IMR-90 (cell line): ENCODE measurements around the gene ZNF524. TPM values are rescaled to one million over a fixed set of nuclear protein-coding genes. Genes with fewer than 3 reads are reported as not detected.

Experiments used
- ATAC-seq: fragments of 200-7000 bp; cut with Tn5 transposase; 2 replicates; pipeline ENCODE4 v1.9.1; 2020; ENCODE audit warnings: low read depth, mild to moderate bottlenecking, moderate library complexity
- BruUV-seq: library from RNA; stranded (reverse); fragments of 400-500 nt; replicated peaks from 2 replicates; lab custom pipeline; 2021; lab: Mats Ljungman, UMichigan
- CTCF ChIA-PET: fragments of 300-600 bp; formaldehyde crosslinking; extraction: SDS; loops from one replicate; lab custom pipeline; 2021; ENCODE audit warnings: antibody characterized with exemption; lab: Yijun Ruan, JAX
- POLR2A ChIA-PET: fragments of 300-600 bp; sonication (Branson Sonifier 250); formaldehyde crosslinking; loops from one replicate; lab custom pipeline; 2022; ENCODE audit warnings: antibody characterized with exemption; ENCODE audit not compliant: unreplicated experiment; lab: Charles Lee
- DNase-seq: peaks from one replicate; pipeline ENCODE4 v3.0.0; 2013
- H2AFZ ChIP-seq: replicated peaks from 2 replicates; pipeline ENCODE3; 2013; ENCODE audit warnings: low read length, mild to moderate bottlenecking; ENCODE audit not compliant: poor library complexity
- H2AK5ac ChIP-seq: 2 replicates; pipeline ENCODE4 v1.6.1; 2013; ENCODE audit warnings: low read depth, low read length, inconsistent platforms
- H2AK9ac ChIP-seq: replicated peaks from 2 replicates; pipeline ENCODE3; 2013; ENCODE audit warnings: mild to moderate bottlenecking, low read depth, low read length, moderate library complexity; ENCODE audit not compliant: poor library complexity
- H2BK120ac ChIP-seq: 2 replicates; pipeline ENCODE4 v1.6.1; 2013; ENCODE audit warnings: low read depth, low read length, inconsistent platforms
- H2BK15ac ChIP-seq: 3 replicates; pipeline ENCODE4 v1.6.1; 2013; ENCODE audit warnings: low read depth, low read length, inconsistent platforms
- H2BK20ac ChIP-seq: 2 replicates; pipeline ENCODE4 v1.6.1; 2013; ENCODE audit warnings: low read depth, mild to moderate bottlenecking, inconsistent platforms, low read length, moderate library complexity
- H2BK5ac ChIP-seq: 2 replicates; pipeline ENCODE4 v1.6.1; 2013; ENCODE audit warnings: mild to moderate bottlenecking, low read depth, low read length, inconsistent platforms; ENCODE audit not compliant: poor library complexity, severe bottlenecking
- H3K14ac ChIP-seq: replicated peaks from 2 replicates; pipeline ENCODE4 v1.6.1; 2013; ENCODE audit warnings: low read depth, low read length, inconsistent platforms
- H3K18ac ChIP-seq: 2 replicates; pipeline ENCODE4 v1.6.1; 2013; ENCODE audit warnings: low read depth, low read length, control low read depth
- H3K23ac ChIP-seq: 2 replicates; pipeline ENCODE4 v1.6.1; 2013; ENCODE audit warnings: low read depth, low read length, inconsistent platforms
- H3K27ac ChIP-seq: 2 replicates; pipeline ENCODE4 v1.5.1; 2013; ENCODE audit warnings: mild to moderate bottlenecking, control low read depth, low read length; ENCODE audit not compliant: insufficient read depth
- H3K27me3 ChIP-seq: 2 replicates; pipeline ENCODE4 v1.6.1; 2013; ENCODE audit warnings: low read length; ENCODE audit not compliant: control insufficient read depth, insufficient read depth
- H3K36me3 ChIP-seq: 2 replicates; pipeline ENCODE4 v1.6.1; 2013; ENCODE audit warnings: low read length, mixed read lengths; ENCODE audit not compliant: control insufficient read depth, insufficient read depth
- H3K4ac ChIP-seq: 2 replicates; pipeline ENCODE4 v1.6.1; 2013; ENCODE audit warnings: low read depth, low read length, inconsistent platforms
- H3K4me1 ChIP-seq: 2 replicates; pipeline ENCODE4 v1.6.1; 2013; ENCODE audit warnings: low read length, mixed read lengths; ENCODE audit not compliant: control insufficient read depth, insufficient read depth
- H3K4me2 ChIP-seq: 2 replicates; pipeline ENCODE4 v1.6.1; 2013; ENCODE audit warnings: low read depth, mild to moderate bottlenecking, control low read depth, low read length, moderate library complexity
- H3K4me3 ChIP-seq: 2 replicates; pipeline ENCODE4 v1.5.1; 2013; ENCODE audit warnings: low read depth, mild to moderate bottlenecking, control low read depth, low read length, moderate library complexity; ENCODE audit not compliant: insufficient read depth
- H3K56ac ChIP-seq: 2 replicates; pipeline ENCODE4 v1.6.1; 2013; ENCODE audit warnings: low read length, inconsistent platforms; ENCODE audit not compliant: insufficient read depth; ENCODE audit errors: extremely low read depth
- H3K79me1 ChIP-seq, 2 experiments: 2 replicates each; pipeline ENCODE4 v1.6.1; 2013; ENCODE audit warnings: low read length in 2 of 2, inconsistent platforms in 1 of 2, low read depth in 1 of 2
- H3K9ac ChIP-seq: 2 replicates; pipeline ENCODE4 v1.6.1; 2013; ENCODE audit warnings: low read depth, low read length, control low read depth
- H3K9me1 ChIP-seq: 2 replicates; pipeline ENCODE4 v1.6.1; 2013; ENCODE audit warnings: low read length, inconsistent platforms; ENCODE audit not compliant: insufficient read depth
- H3K9me3 ChIP-seq: 2 replicates; pipeline ENCODE4 v1.6.1; 2013; ENCODE audit warnings: low read length; ENCODE audit not compliant: control insufficient read depth, insufficient read depth
- H4K20me1 ChIP-seq: 2 replicates; pipeline ENCODE4 v1.6.1; 2013; ENCODE audit warnings: low read length, inconsistent platforms; ENCODE audit not compliant: insufficient read depth
- H4K5ac ChIP-seq: 2 replicates; pipeline ENCODE4 v1.6.1; 2013; ENCODE audit warnings: mild to moderate bottlenecking, low read depth, low read length, control low read depth
- H4K8ac ChIP-seq, 2 experiments: 2 replicates each; pipeline ENCODE4 v1.6.1; 2013; ENCODE audit warnings: low read depth in 2 of 2, low read length in 2 of 2, control low read depth in 1 of 2, inconsistent platforms in 1 of 2
- H4K91ac ChIP-seq: 2 replicates; pipeline ENCODE4 v1.6.1; 2013; ENCODE audit warnings: low read depth, low read length, inconsistent platforms; ENCODE audit not compliant: insufficient read depth
- CHD1 ChIP-seq: IDR thresholded peaks from 2 replicates; pipeline ENCODE4 v1.6.1; 2012; ENCODE audit warnings: low read depth, low read length, improper control_type of control experiment
- CTCF ChIP-seq: conservative IDR thresholded peaks from 2 replicates; pipeline ENCODE4 v1.5.1; 2012; ENCODE audit warnings: mild to moderate bottlenecking, low read depth, low read length, improper control_type of control experiment
- POLR2A ChIP-seq: IDR thresholded peaks from 2 replicates; pipeline ENCODE4 v1.6.1; 2012; ENCODE audit warnings: mild to moderate bottlenecking, low read depth, low read length
- RCOR1 ChIP-seq: IDR thresholded peaks from 2 replicates; pipeline ENCODE4 v1.6.1; 2012; ENCODE audit warnings: mild to moderate bottlenecking, low read length, improper control_type of control experiment; ENCODE audit not compliant: insufficient replicate concordance
- WGBS, 2 experiments: methylation state at CpG; one replicate each; pipeline versions ENCODE4 v1.1.5 to v1.1.7; 2013; ENCODE audit warnings: missing lambda C conversion rate in 2 of 2; ENCODE audit not compliant: insufficient read length in 1 of 2; ENCODE audit errors: extremely low coverage in 2 of 2; 5-methylcytosine and 5-hydroxymethylcytosine counted together
- dilution Hi-C: fragments of 300-500 bp; cut with HindIII; formaldehyde crosslinking; loops from one replicate; pipeline ENCODE4 v1.14.3; 2018; ENCODE audit warnings: low sequenced_read_pairs; ENCODE audit not compliant: unreplicated experiment
- in situ Hi-C: fragments of 300-500 bp; cut with MboI; formaldehyde crosslinking; loops from 3 replicates; pipeline ENCODE4 v1.14.3; 2019; ENCODE audit warnings: low sequenced_read_pairs, inconsistent platforms, mixed read lengths
- intact Hi-C: fragments of 100-400 bp; cut with micrococcal nuclease; formaldehyde crosslinking; loops from 2 replicates; pipeline ENCODE4 v1.10.0; 2022
- polyA plus RNA-seq, 3 experiments: library from polyadenylated mRNA; depleted of rRNA; stranded (reverse); fragments of >200 nt; gene quantifications; 2 replicates each; pipeline ENCODE4 v1.2.3, GENCODE V29; 2012; ENCODE audit warnings: low replicate concordance in 1 of 3
- total RNA-seq: library from RNA; depleted of rRNA; stranded (reverse); fragments of >200 nt; gene quantifications from 2 replicates; pipeline ENCODE4 v1.2.3, GENCODE V29; 2012

The ZNF524 gene
- total and polyA plus RNA-seq, 2 of the 4 experiments (the other 2 are of a cell fraction) = 2.3 to 6.6 TPM

DNA sequence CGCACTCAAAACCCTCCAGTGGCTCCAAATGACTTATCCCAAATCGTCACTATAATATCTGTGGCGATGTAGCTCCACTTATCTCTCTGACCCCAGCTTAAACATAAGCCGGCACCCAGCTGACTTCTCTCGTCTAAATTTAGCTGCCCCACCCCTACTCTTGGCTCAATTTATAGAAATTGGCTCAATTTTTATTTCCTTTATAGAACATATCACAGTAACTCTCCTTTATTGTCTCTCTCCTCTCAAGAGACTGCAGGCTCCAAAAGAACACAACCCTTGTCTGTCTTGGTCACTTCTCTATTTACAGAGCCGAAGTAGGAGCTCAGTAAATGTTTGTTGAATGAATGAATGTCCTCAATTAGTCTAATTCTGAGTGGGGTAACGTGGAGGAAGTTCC is 23.5 kb downstream of the ZNF524 start:
- in situ Hi-C loops = no loop called here
- no peak overlapping the region for H3K4me3 ChIP-seq

More for the DNA sequence above, 23.5 kb downstream of the ZNF524 start:
- peaks cover 8% of the 10 kb centered on the region; the same call in 1 of the 2 replicates for H4K20me1 ChIP-seq
- H3K14ac ChIP-seq = no peak overlapping the region
- DNase-seq (no peak), ATAC-seq (no peak)
- no peak overlapping the region for H2BK5ac ChIP-seq
- peaks cover 13% of the 10 kb centered on the region; the same call in 1 of the 2 replicates for H3K36me3 ChIP-seq
- dilution Hi-C loops = no loop called here
- H3K27me3 ChIP-seq = no peaks in the 10 kb centered on the region
- no peak overlapping the region for H2AFZ ChIP-seq
- H2BK20ac ChIP-seq = no peak overlapping the region
- no peak overlapping the region for H3K9ac ChIP-seq
- H2AK5ac ChIP-seq = no peak overlapping the region
- no peaks in the 10 kb centered on the region for H3K9me3 ChIP-seq
- peaks cover 11% of the 10 kb centered on the region for H3K4me1 ChIP-seq
- H2BK15ac ChIP-seq = no peak overlapping the region
- no peak overlapping the region for H2BK120ac ChIP-seq
- no peak overlapping the region for H4K8ac ChIP-seq
- H3K27ac ChIP-seq = no peak overlapping the region
- no peak overlapping the region for H3K56ac ChIP-seq
- ChIA-PET CTCF (interaction anchor here (2.0 kb wide), 1 partner anchor 17 kb away, joined by 6 read pairs; no protein-coding TSS in a partner anchor), POLR2A (no interaction called here)
- H3K9me1 ChIP-seq = peaks cover 13% of the 10 kb centered on the region; the same call in 1 of the 2 replicates
- no peak overlapping the region for H2AK9ac ChIP-seq
- no TSS peak for BruUV-seq
- H3K4me2 ChIP-seq = no peak overlapping the region; the same call in 1 of the 2 replicates
- H3K23ac ChIP-seq = no peak overlapping the region
- no peak overlapping the region for H4K91ac ChIP-seq
- no peak overlapping the region for H3K18ac ChIP-seq
- intact Hi-C loops = no loop called here
- no peak overlapping the region for H4K5ac ChIP-seq
- no peak for TF ChIP-seq POLR2A
- no peak for TF ChIP-seq CTCF
- no peak for TF ChIP-seq CHD1
- TF ChIP-seq RCOR1 = no peak
- H3K79me1 ChIP-seq = peaks cover 9 to 37% of the 10 kb centered on the region in 2 experiments
- 66% methylated on average over 5 of the region's 7 CpGs; no CpG with 5 or more reads in 1 of the 2 experiments for WGBS, 2 experiments
- no peak overlapping the region for H3K4ac ChIP-seq
